H9 (cell line): ENCODE data around the gene FZD2. TPM values are rescaled to one million over a fixed set of nuclear protein-coding genes. Genes with fewer than 3 reads are reported as not detected.

Experiments
- DNase-seq: peaks from one replicate; pipeline ENCODE4 v3.0.0-alpha.2; 2017
- H2AFZ ChIP-seq: one replicate; pipeline ENCODE4 v1.6.1; 2013; ENCODE audit warnings: mild to moderate bottlenecking, low read length, control low read depth, moderate library complexity
- H2AK5ac ChIP-seq: 2 replicates; pipeline ENCODE4 v1.6.1; 2013; ENCODE audit warnings: low read length, control low read depth, mixed read lengths; ENCODE audit not compliant: insufficient read length
- H2BK120ac ChIP-seq: one replicate; pipeline ENCODE4 v1.6.1; 2013; ENCODE audit warnings: low read depth, mild to moderate bottlenecking, low read length, control low read depth, inconsistent platforms; ENCODE audit not compliant: poor library complexity, severe bottlenecking
- H2BK12ac ChIP-seq: 2 replicates; pipeline ENCODE4 v1.6.1; 2013; ENCODE audit warnings: low read length, control low read depth, mixed read lengths, low read depth; ENCODE audit not compliant: insufficient read length
- H2BK15ac ChIP-seq: 2 replicates; pipeline ENCODE4 v1.6.1; 2013; ENCODE audit warnings: low read depth, low read length, control low read depth
- H2BK20ac ChIP-seq: one replicate; pipeline ENCODE4 v1.6.1; 2013; ENCODE audit warnings: low read depth, mild to moderate bottlenecking, low read length, control low read depth, inconsistent platforms; ENCODE audit not compliant: poor library complexity, severe bottlenecking
- H2BK5ac ChIP-seq: 2 replicates; pipeline ENCODE4 v1.6.1; 2013; ENCODE audit warnings: low read length, control low read depth, mixed read lengths; ENCODE audit not compliant: insufficient read length
- H3K14ac ChIP-seq: 2 replicates; pipeline ENCODE4 v1.6.1; 2013; ENCODE audit warnings: low read length, control low read depth; ENCODE audit not compliant: insufficient read depth
- H3K18ac ChIP-seq: 2 replicates; pipeline ENCODE4 v1.6.1; 2013; ENCODE audit warnings: low read depth, mild to moderate bottlenecking, mixed read lengths, low read length, control low read depth; ENCODE audit not compliant: insufficient read length
- H3K23ac ChIP-seq: 2 replicates; pipeline ENCODE4 v1.6.1; 2013; ENCODE audit warnings: low read length, control low read depth, mixed read lengths, low read depth; ENCODE audit not compliant: insufficient read length
- H3K23me2 ChIP-seq: 2 replicates; pipeline ENCODE4 v1.6.1; 2013; ENCODE audit warnings: low read depth, mild to moderate bottlenecking, mixed read lengths, low read length, control low read depth; ENCODE audit not compliant: insufficient read length, poor library complexity, severe bottlenecking
- H3K27ac ChIP-seq: 2 replicates; pipeline ENCODE4 v1.5.1; 2013; ENCODE audit warnings: low read length, control low read depth, mixed read lengths, low read depth; ENCODE audit not compliant: insufficient read length
- H3K27me3 ChIP-seq: 2 replicates; pipeline ENCODE4 v1.6.1; 2013; ENCODE audit warnings: low read length, control low read depth, inconsistent platforms; ENCODE audit not compliant: insufficient read depth
- H3K4ac ChIP-seq: 2 replicates; pipeline ENCODE4 v1.6.1; 2013; ENCODE audit warnings: low read depth, mild to moderate bottlenecking, control low read depth, inconsistent platforms, low read length, moderate library complexity
- H3K4me1 ChIP-seq: 2 replicates; pipeline ENCODE4 v1.6.1; 2013; ENCODE audit warnings: low read length, control low read depth, inconsistent platforms; ENCODE audit not compliant: insufficient read depth
- H3K4me2 ChIP-seq: 2 replicates; pipeline ENCODE4 v1.6.1; 2013; ENCODE audit warnings: low read length, control low read depth, mixed read lengths; ENCODE audit not compliant: insufficient read length, insufficient read depth
- H3K56ac ChIP-seq: 2 replicates; pipeline ENCODE4 v1.6.1; 2013; ENCODE audit warnings: low read depth, mild to moderate bottlenecking, mixed read lengths, low read length, control low read depth; ENCODE audit not compliant: insufficient read length
- H3K79me1 ChIP-seq: 2 replicates; pipeline ENCODE4 v1.6.1; 2013; ENCODE audit warnings: low read depth, mild to moderate bottlenecking, moderate library complexity, low read length, control low read depth, inconsistent platforms; ENCODE audit not compliant: insufficient read depth, poor library complexity, severe bottlenecking
- H3K79me2 ChIP-seq: 2 replicates; pipeline ENCODE4 v1.6.1; 2013; ENCODE audit warnings: low read length, control low read depth, inconsistent platforms; ENCODE audit not compliant: insufficient read depth
- H3K9ac ChIP-seq: 2 replicates; pipeline ENCODE4 v1.6.1; 2013; ENCODE audit warnings: low read length, control low read depth, mixed read lengths; ENCODE audit not compliant: insufficient read length; ENCODE audit errors: extremely low read depth
- H3K9me3 ChIP-seq: one replicate; pipeline ENCODE4 v1.6.1; 2013; ENCODE audit warnings: low read depth, low read length, inconsistent platforms; ENCODE audit not compliant: control insufficient read depth
- H3T11ph ChIP-seq: one replicate; pipeline ENCODE4 v1.6.1; 2013; ENCODE audit warnings: mild to moderate bottlenecking, low read length, control low read depth, inconsistent platforms
- H4K20me1 ChIP-seq: one replicate; pipeline ENCODE4 v1.6.1; 2013; ENCODE audit not compliant: control insufficient read depth, insufficient read length, insufficient read depth
- H4K5ac ChIP-seq: 2 replicates; pipeline ENCODE4 v1.6.1; 2013; ENCODE audit warnings: low read depth, mild to moderate bottlenecking, mixed read lengths, low read length, control low read depth; ENCODE audit not compliant: insufficient read length
- H4K8ac ChIP-seq: replicated peaks from 2 replicates; pipeline ENCODE4 v1.6.1; 2013; ENCODE audit warnings: low read length, control low read depth, mixed read lengths, low read depth; ENCODE audit not compliant: insufficient read length
- H4K91ac ChIP-seq: 2 replicates; pipeline ENCODE4 v1.6.1; 2013; ENCODE audit warnings: low read depth, mild to moderate bottlenecking, moderate library complexity, mixed read lengths, low read length, control low read depth; ENCODE audit not compliant: insufficient read length
- H3K27ac Mint-ChIP-seq, 3 experiments: 2 replicates in 2 of 3; 3 replicates in 1 of 3; pipeline ENCODE4 v1.8.0; 2020 to 2021; ENCODE audit warnings: mixed read lengths in 3 of 3, mild to moderate bottlenecking in 1 of 3, moderate library complexity in 1 of 3
- H3K27me3 Mint-ChIP-seq: 2 replicates; pipeline ENCODE4 v1.8.0; 2021; ENCODE audit warnings: low read depth, mild to moderate bottlenecking, moderate library complexity, mixed read lengths
- H3K36me3 Mint-ChIP-seq, 3 experiments: 2 replicates in 2 of 3; 3 replicates in 1 of 3; pipeline ENCODE4 v1.8.0; 2020 to 2021; ENCODE audit warnings: low read depth in 3 of 3, mixed read lengths in 3 of 3; ENCODE audit not compliant: insufficient read depth in 1 of 3
- H3K4me1 Mint-ChIP-seq, 2 experiments: 2 replicates each; pipeline ENCODE4 v1.8.0; 2020; ENCODE audit warnings: mixed read lengths in 2 of 2
- H3K4me3 Mint-ChIP-seq, 2 experiments: 2 replicates in 1 of 2; 3 replicates in 1 of 2; pipeline ENCODE4 v1.8.0; 2020 to 2021; ENCODE audit warnings: mild to moderate bottlenecking in 2 of 2, mixed read lengths in 2 of 2, moderate library complexity in 1 of 2
- H3K9me3 Mint-ChIP-seq, 2 experiments: 2 replicates in 1 of 2; 3 replicates in 1 of 2; pipeline ENCODE4 v1.8.0; 2020; ENCODE audit warnings: mild to moderate bottlenecking in 2 of 2, mixed read lengths in 2 of 2, moderate library complexity in 1 of 2
- CTCF ChIP-seq: fragments of 200-600 bp; sonication (generic); conservative IDR thresholded peaks from 3 replicates; pipeline ENCODE4 v1.8.0; 2021; ENCODE audit warnings: antibody characterized with exemption, mild to moderate bottlenecking
- WGBS: extraction: QIAGEN DNeasy Blood & Tissue Kit; methylation state at CpG from one replicate; pipeline ENCODE4 v1.1.7; 2013; ENCODE audit warnings: missing lambda C conversion rate, low lambda C conversion rate, mixed read lengths; ENCODE audit not compliant: insufficient read length; ENCODE audit errors: extremely low coverage; 5-methylcytosine and 5-hydroxymethylcytosine counted together
- total RNA-seq: library from RNA; stranded (reverse); gene quantifications from 2 replicates; pipeline ENCODE4 v1.2.1, GENCODE V29; 2021

The FZD2 gene
- total RNA-seq, 1 experiment from 2014 or later, result 18.2 TPM

- H2BK5ac ChIP-seq, result no peak overlapping the region
- no peaks in the 10 kb centered on the region for H3K79me2 ChIP-seq
- no peak for DNase-seq
- H3K79me1 ChIP-seq, result no peaks in the 10 kb centered on the region
- H3K27me3 ChIP-seq, result peaks cover 16% of the 10 kb centered on the region; the same call in 1 of the 2 replicates
- no peaks in the 10 kb centered on the region for H4K20me1 ChIP-seq
- Mint-ChIP-seq H3K36me3 (peaks cover 5 to 28% (median 17%) of the 10 kb centered on the region in 3 experiments), H3K4me1 (peaks cover 35 to 47% of the 10 kb centered on the region in 2 experiments), H3K27ac (no peak overlapping the region), H3K9me3 (peaks cover 22% of the 10 kb centered on the region in 2 experiments), H3K4me3 (no peak overlapping the region), H3K27me3 (peaks cover 66% of the 10 kb centered on the region)
- peak; percentile 35; the same call in 1 of the 3 replicates for TF ChIP-seq CTCF
- no peak overlapping the region for H3K27ac ChIP-seq
- no peak overlapping the region for H4K5ac ChIP-seq
- H3K9me3 ChIP-seq, result no peaks in the 10 kb centered on the region
- H2BK12ac ChIP-seq, result no peak overlapping the region
- no peak overlapping the region for H4K8ac ChIP-seq
- no peak overlapping the region for H2BK20ac ChIP-seq
- H2AK5ac ChIP-seq, result no peak overlapping the region
- no peak overlapping the region for H2BK120ac ChIP-seq
- peaks cover 7% of the 10 kb centered on the region; the same call in 1 of the 2 replicates for H3K4me1 ChIP-seq
- no peak overlapping the region for H2AFZ ChIP-seq
- no peak overlapping the region for H2BK15ac ChIP-seq
- H3T11ph ChIP-seq, result no peak overlapping the region
- no peak overlapping the region for H3K18ac ChIP-seq
- no CpG with 5 or more reads among the region's 7 CpGs for WGBS
- no peak overlapping the region for H3K4ac ChIP-seq
- no peaks in the 10 kb centered on the region for H3K23me2 ChIP-seq
- H3K9ac ChIP-seq, result no peak overlapping the region
- H3K14ac ChIP-seq, result no peak overlapping the region
- H3K23ac ChIP-seq, result no peak overlapping the region
- no peak overlapping the region for H3K56ac ChIP-seq
- no peak overlapping the region for H4K91ac ChIP-seq
- H3K4me2 ChIP-seq, result no peak overlapping the region
Observed at GRCh38 chr17:44564429-44564828, 7.1 kb downstream of the FZD2 start.
